T-helper 22 cell (primary cell): ENCODE measurements around the gene RB1.
"Not testable (repeated sequence)": the region's sequence is repeated elsewhere in the genome, so short reads cannot be mapped to it uniquely, and the experiment has no call there.

ENCODE experiments used
- DNase-seq: peaks from one replicate; pipeline ENCODE4 v3.0.0-alpha.2; 2020; ENCODE audit warnings: low read depth

Gene RB1

DNA sequence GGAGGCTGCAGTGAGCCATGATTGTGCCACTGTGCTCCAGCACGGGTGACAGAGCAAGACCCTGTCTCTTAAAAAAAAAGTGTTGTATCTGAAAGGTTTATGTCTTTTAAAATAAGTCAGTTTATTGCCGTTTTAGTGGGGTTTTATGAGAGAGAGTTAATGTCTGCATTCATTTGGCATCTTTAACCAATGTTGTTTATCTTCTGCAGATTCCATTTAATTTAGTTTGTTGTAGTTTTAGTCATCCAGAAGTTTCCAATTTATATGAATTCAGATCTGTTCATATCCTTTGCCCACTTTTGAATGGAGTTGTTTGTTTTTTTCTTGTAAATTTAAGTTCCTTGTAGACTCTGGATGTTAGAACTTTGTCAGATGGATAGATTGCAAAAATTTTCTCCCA, 146.1 kb downstream of the RB1 start:
- DNase-seq, result no peak

- DNase-seq, result not testable (repeated sequence)
Observed at GRCh38 chr13:48451196-48451595, 147.6 kb downstream of the RB1 start.

- DNase-seq, result no peak
Observed at GRCh38 chr13:48456546-48456945, 153.0 kb downstream of the RB1 start.

- no peak for DNase-seq
Observed at GRCh38 chr13:48457578-48458242, 154.2 kb downstream of the RB1 start.

DNA sequence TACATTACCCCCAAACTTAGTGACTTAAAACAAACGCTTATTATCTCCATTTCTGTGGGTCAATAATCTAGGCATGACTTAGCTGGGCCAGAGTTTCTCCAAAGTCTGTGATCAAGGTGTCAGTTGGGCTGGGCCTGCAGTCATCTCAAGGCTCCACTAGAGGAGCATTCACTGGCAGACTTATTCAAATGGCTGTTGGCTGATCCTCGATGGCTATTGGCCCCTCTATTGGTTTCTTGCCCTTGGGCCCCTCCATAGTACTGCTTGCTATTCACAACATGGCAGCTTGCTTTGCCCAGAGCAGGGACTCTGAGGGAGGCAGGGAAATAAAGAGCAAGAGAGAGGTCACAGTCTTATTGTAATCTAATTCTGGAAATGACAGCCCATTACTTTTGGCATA, 171.7 kb downstream of the RB1 start:
- DNase-seq, result no peak

- no peak for DNase-seq
Observed at GRCh38 chr13:48476215-48476614, 172.7 kb downstream of the RB1 start.

GRCh38 chr13:48476686-48477085, 173.1 kb downstream of the RB1 start:
- DNase-seq, result no peak

DNA sequence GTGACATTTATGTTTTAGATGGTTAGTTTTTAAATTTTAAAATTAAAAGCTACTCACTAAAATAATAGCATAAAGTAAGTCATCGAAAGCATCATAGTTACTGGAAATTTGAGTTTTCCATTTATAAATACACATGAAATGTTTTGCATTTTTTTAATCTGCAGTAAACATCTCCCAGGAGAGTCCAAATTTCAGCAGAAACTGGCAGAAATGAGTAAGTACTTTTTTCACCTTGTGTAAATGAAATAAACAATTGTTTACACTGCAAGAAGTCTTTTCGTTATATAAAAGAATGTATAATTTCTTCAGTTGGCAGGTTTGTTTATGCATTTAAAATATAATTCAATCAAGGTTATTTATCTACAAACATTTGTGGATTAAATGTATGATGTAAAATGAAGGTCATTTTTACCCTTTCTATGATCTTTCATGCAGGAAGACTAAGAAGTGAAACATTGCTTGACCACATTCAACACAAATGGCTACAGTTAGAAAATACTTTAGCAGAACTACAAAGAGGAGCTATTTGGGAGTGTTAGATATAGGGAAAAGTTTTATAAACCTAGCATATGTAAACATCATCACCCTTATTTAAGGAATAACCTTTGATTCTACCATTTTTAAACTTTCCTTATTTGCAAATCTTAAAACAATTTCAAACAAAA, 173.8 kb downstream of the RB1 start:
- DNase-seq, result no peak

- DNase-seq, result no peak
Observed at GRCh38 chr13:48478391-48478790, 174.8 kb downstream of the RB1 start.

- no peak for DNase-seq
Observed at GRCh38 chr13:48483575-48483974, 180.0 kb downstream of the RB1 start.

GRCh38 chr13:48485432-48485831, 181.9 kb downstream of the RB1 start:
- no peak for DNase-seq

DNA sequence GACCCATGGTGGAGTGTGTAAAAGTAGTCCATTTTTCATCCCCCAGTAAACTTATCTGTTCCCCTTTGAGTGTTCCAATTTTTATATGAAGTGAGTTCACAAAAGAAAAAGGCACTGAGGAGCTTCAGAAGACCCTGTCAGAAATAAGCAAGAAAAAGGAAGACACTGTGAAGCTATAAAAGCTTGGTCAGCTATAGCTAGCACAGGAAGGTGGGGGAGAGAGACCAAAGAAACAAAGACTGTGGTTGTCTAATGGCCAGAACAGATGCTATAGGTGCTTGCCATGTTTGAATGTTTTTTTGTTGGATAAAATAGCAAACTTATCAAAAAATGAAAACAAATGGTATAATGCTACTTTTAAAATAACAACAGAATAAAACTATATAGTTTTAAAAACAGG, 182.8 kb downstream of the RB1 start:
- no peak for DNase-seq

DNA sequence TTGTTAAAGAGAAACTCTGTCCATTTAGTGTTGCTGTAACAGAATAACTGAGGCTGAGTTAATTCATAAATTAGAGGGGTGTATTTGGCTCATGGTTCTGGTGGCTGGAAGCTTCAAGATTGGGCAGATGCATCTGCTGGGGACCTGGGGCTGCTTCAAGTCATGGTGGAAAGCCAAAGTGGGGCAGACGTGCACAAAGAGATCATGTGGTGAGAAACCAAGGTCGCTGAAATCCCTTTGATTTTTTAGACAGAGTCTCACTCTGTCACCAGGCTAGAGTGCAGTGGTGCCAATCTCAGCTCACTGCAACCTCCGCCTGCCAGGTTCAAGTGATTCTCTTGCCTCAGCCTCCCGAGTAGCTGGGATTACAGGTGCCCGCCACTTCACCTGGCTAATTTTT, 183.3 kb downstream of the RB1 start:
- DNase-seq, result no peak

- DNase-seq, result no peak
Observed at GRCh38 chr13:48487968-48488367, 184.4 kb downstream of the RB1 start.

GRCh38 chr13:48488995-48489394, 185.4 kb downstream of the RB1 start:
- DNase-seq, result no peak

DNA sequence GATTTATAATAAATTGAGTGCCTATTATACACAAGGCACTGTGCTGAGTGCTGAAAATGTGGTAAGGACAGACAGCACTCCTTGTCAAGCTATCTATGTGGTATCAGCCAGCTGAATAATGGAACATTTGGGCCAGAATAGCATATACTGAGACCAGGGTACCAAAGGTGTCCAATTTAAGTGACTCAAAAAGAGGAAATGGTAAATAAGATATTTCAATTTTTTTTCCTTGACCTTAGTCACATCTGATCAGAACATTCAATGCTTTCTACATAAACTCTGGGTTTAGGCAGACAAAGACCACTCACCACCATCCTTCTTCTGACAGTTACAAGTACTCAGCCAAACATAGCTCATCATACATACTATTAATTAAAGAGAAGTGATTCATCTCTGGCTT, 186.1 kb downstream of the RB1 start:
- DNase-seq, result no peak

DNA sequence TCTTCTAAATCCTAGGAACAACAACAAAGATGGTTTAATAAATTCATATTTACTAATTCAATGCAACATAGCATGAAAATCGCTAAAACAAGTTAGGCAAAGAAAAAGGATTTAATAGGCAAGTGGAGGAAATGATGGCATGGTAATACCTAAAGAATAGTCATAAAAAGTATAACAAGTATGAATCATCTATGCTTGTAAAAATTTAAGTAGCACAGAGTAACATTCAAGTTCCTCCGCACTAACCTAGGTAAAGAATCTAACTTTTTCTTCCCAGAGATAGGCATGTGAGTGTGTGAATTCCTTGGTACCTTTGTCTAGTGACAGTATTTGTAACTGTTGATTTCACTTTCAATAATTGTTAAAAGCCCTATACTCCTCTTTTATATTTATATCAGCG, 186.7 kb downstream of the RB1 start:
- no peak for DNase-seq

GRCh38 chr13:48491423-48492095, 188.0 kb downstream of the RB1 start:
- no peak for DNase-seq

- DNase-seq, result no peak
Observed at GRCh38 chr13:48492096-48492440, 188.5 kb downstream of the RB1 start.

- peak; percentile 70 for DNase-seq
Observed at GRCh38 chr13:48492470-48493065, 189.0 kb downstream of the RB1 start.

GRCh38 chr13:48493066-48493765, 189.7 kb downstream of the RB1 start:
- no peak for DNase-seq

GRCh38 chr13:48493851-48494250, 190.3 kb downstream of the RB1 start:
- DNase-seq, result no peak

GRCh38 chr13:48494874-48495273, 191.3 kb downstream of the RB1 start:
- DNase-seq, result no peak
